GM10266 (cell line): Measurements from ENCODE around the gene CERT1.
"Not testable (repeated sequence)": the region's sequence is repeated elsewhere in the genome, so short reads cannot be mapped to it uniquely, and the experiment has no call there.

Source experiments
- DNase-seq: peaks from one replicate; pipeline ENCODE4 v3.0.0; 2012; ENCODE audit errors: extremely low spot score
- CTCF ChIP-seq: IDR thresholded peaks from 2 replicates; pipeline ENCODE4 v1.5.1; 2012; ENCODE audit warnings: mild to moderate bottlenecking, low read depth; ENCODE audit not compliant: control insufficient read depth, insufficient read depth; ENCODE audit errors: missing control alignments

The CERT1 gene

GRCh38 chr5:75498208-75498777 is 13.1 kb downstream of the CERT1 start:
- no peak for TF ChIP-seq CTCF
- DNase-seq: no peak

- no peak for DNase-seq
- no peak for TF ChIP-seq CTCF
Measured at GRCh38 chr5:75496026-75496425, 15.4 kb downstream of the CERT1 start.

GRCh38 chr5:75491621-75492020 is 19.8 kb downstream of the CERT1 start:
- DNase-seq: no peak
- no peak for TF ChIP-seq CTCF

- not testable (repeated sequence) for DNase-seq
Measured at GRCh38 chr5:75489847-75490246, 21.6 kb downstream of the CERT1 start.

- DNase-seq: no peak
- TF ChIP-seq CTCF: no peak
Measured at GRCh38 chr5:75484605-75485004, 26.8 kb downstream of the CERT1 start.

GRCh38 chr5:75482482-75482881 is 28.9 kb downstream of the CERT1 start:
- DNase-seq: no peak
- TF ChIP-seq CTCF: no peak

GRCh38 chr5:75481024-75481423 is 30.4 kb downstream of the CERT1 start:
- DNase-seq: no peak
- no peak for TF ChIP-seq CTCF

- no peak for TF ChIP-seq CTCF
- no peak for DNase-seq
Measured at GRCh38 chr5:75475364-75475763, 36.1 kb downstream of the CERT1 start.
